CD14-positive monocyte (primary cell): ENCODE data around the gene ZDHHC8. TPM values are rescaled to one million over a fixed set of nuclear protein-coding genes. Genes with fewer than 3 reads are reported as not detected.

Source experiments
- DNase-seq, 3 donors: peaks; one replicate each; pipeline ENCODE4 v3.0.0-alpha.2; 2011 to 2022
- H2AFZ ChIP-seq: 2 replicates; pipeline ENCODE4 v1.6.0; 2012; ENCODE audit warnings: mild to moderate bottlenecking, low read depth, low read length, inconsistent platforms; ENCODE audit not compliant: insufficient read depth, poor library complexity, severe bottlenecking
- H3K27ac ChIP-seq, 2 donors: 1 replicate in 1 of 2; 2 replicates in 1 of 2; pipeline ENCODE4 v1.5.1; 2012 to 2013; ENCODE audit warnings: low read length in 2 of 2, control low read depth in 1 of 2, inconsistent platforms in 1 of 2, low read depth in 1 of 2, mild to moderate bottlenecking in 1 of 2
- H3K27me3 ChIP-seq, 2 donors: one replicate each; pipeline versions ENCODE4 v1.6.0 to v1.6.1; 2011 to 2013; ENCODE audit warnings: low read length in 2 of 2; ENCODE audit not compliant: control insufficient read depth in 2 of 2, insufficient read depth in 2 of 2
- H3K36me3 ChIP-seq, 2 donors: replicated peaks in 1 of 2; 1 replicate in 1 of 2; 2 replicates in 1 of 2; pipeline versions ENCODE4 v1.5.1 to v1.6.1; 2012 to 2013; ENCODE audit warnings: low read length in 2 of 2, control low read depth in 1 of 2, inconsistent platforms in 1 of 2, mild to moderate bottlenecking in 1 of 2; ENCODE audit not compliant: insufficient read depth in 2 of 2, control insufficient read depth in 1 of 2
- H3K4me1 ChIP-seq, 2 donors: 1 replicate in 1 of 2; 2 replicates in 1 of 2; pipeline versions ENCODE4 v1.5.1 to v1.6.1; 2012 to 2013; ENCODE audit warnings: low read length in 2 of 2, control low read depth in 1 of 2, inconsistent platforms in 1 of 2, mild to moderate bottlenecking in 1 of 2, moderate library complexity in 1 of 2; ENCODE audit not compliant: insufficient read depth in 2 of 2, control insufficient read depth in 1 of 2
- H3K4me2 ChIP-seq: replicated peaks from 2 replicates; pipeline ENCODE3; 2012; ENCODE audit warnings: low read length, moderate library complexity, mild to moderate bottlenecking; ENCODE audit not compliant: poor library complexity, severe bottlenecking; ENCODE audit errors: extremely low read depth
- H3K4me3 ChIP-seq, 3 experiments: fragments of 200-600 bp in 1 of 3; sonication (generic) in 1 of 3; replicated peaks in 1 of 3; 1 replicate in 2 of 3; 2 replicates in 1 of 3; pipeline ENCODE4 v1.5.1; 2011 to 2013; ENCODE audit warnings: low read length in 3 of 3, mild to moderate bottlenecking in 3 of 3, control low read depth in 2 of 3, low read depth in 2 of 3, inconsistent platforms in 1 of 3, moderate library complexity in 1 of 3
- H3K79me2 ChIP-seq: 2 replicates; pipeline ENCODE4 v1.6.0; 2012; ENCODE audit warnings: mild to moderate bottlenecking, control low read depth, inconsistent platforms, low read length, moderate library complexity; ENCODE audit not compliant: insufficient read depth
- H3K9ac ChIP-seq: 2 replicates; pipeline ENCODE4 v1.6.0; 2017; ENCODE audit warnings: low read length, mild to moderate bottlenecking; ENCODE audit not compliant: insufficient read depth, poor library complexity, severe bottlenecking
- H3K9me3 ChIP-seq, 2 donors: replicated peaks in 1 of 2; 1 replicate in 1 of 2; 2 replicates in 1 of 2; pipeline versions ENCODE4 v1.5.1 to v1.6.1; 2012 to 2013; ENCODE audit warnings: low read length in 2 of 2, control low read depth in 1 of 2; ENCODE audit not compliant: control insufficient read depth in 1 of 2, insufficient read depth in 1 of 2
- H4K20me1 ChIP-seq: 2 replicates; pipeline ENCODE4 v1.6.0; 2012; ENCODE audit warnings: mild to moderate bottlenecking, low read length, control low read depth, moderate library complexity; ENCODE audit not compliant: insufficient read depth
- H3K27ac Mint-ChIP-seq, 7 donors: one replicate each; pipeline ENCODE4 v1.8.0; 2020; ENCODE audit warnings: mild to moderate bottlenecking in 7 of 7, mixed read lengths in 7 of 7, moderate library complexity in 6 of 7, inconsistent platforms in 2 of 7
- H3K27me3 Mint-ChIP-seq, 3 donors: one replicate each; pipeline ENCODE4 v1.8.0; 2021 to 2022; ENCODE audit warnings: low read depth in 3 of 3, mild to moderate bottlenecking in 3 of 3, mixed read lengths in 3 of 3, moderate library complexity in 3 of 3, inconsistent platforms in 1 of 3
- H3K36me3 Mint-ChIP-seq, 2 donors: one replicate each; pipeline ENCODE4 v1.8.0; 2020; ENCODE audit warnings: mixed read lengths in 2 of 2, inconsistent platforms in 1 of 2, mild to moderate bottlenecking in 1 of 2
- H3K4me1 Mint-ChIP-seq: one replicate; pipeline ENCODE4 v1.8.0; 2020; ENCODE audit warnings: mild to moderate bottlenecking, mixed read lengths
- H3K4me3 Mint-ChIP-seq, 2 donors: one replicate each; pipeline ENCODE4 v1.8.0; 2020; ENCODE audit warnings: mild to moderate bottlenecking in 2 of 2, mixed read lengths in 2 of 2, moderate library complexity in 1 of 2
- H3K9me3 Mint-ChIP-seq, 7 donors: one replicate each; pipeline ENCODE4 v1.8.0; 2020 to 2022; ENCODE audit warnings: mixed read lengths in 7 of 7, mild to moderate bottlenecking in 6 of 7, moderate library complexity in 6 of 7, inconsistent platforms in 2 of 7
- CTCF ChIP-seq: fragments of 200-600 bp; IDR thresholded peaks from one replicate; pipeline ENCODE4 v1.8.0; 2022; ENCODE audit warnings: antibody characterized with exemption, mild to moderate bottlenecking
- WGBS: methylation state at CpG from one replicate; pipeline ENCODE4 v1.1.5; 2013; ENCODE audit warnings: missing lambda C conversion rate; ENCODE audit not compliant: insufficient coverage; 5-methylcytosine and 5-hydroxymethylcytosine counted together
- intact Hi-C, 2 donors: fragments of 100-400 bp; cut with micrococcal nuclease; formaldehyde crosslinking; loops; one replicate each; pipeline versions ENCODE4 v1.15.0 to v1.15.1; 2023
- polyA plus RNA-seq, 3 donors: library from polyadenylated mRNA; depleted of rRNA in 1 of 3; unstranded in 2 of 3; stranded (reverse) in 1 of 3; fragments of 300-500 nt in 2 of 3; fragments of >200 nt in 1 of 3; fragmentation: Illumina TruSeq in 2 of 3; gene quantifications; 1 replicate in 2 of 3; 2 replicates in 1 of 3; pipeline ENCODE4 v1.2.3, GENCODE V29; 2012 to 2021

The ZDHHC8 gene
- polyA plus RNA-seq, 3 donors, result 0.73 to 76.3 (median 1.1) TPM

DNA sequence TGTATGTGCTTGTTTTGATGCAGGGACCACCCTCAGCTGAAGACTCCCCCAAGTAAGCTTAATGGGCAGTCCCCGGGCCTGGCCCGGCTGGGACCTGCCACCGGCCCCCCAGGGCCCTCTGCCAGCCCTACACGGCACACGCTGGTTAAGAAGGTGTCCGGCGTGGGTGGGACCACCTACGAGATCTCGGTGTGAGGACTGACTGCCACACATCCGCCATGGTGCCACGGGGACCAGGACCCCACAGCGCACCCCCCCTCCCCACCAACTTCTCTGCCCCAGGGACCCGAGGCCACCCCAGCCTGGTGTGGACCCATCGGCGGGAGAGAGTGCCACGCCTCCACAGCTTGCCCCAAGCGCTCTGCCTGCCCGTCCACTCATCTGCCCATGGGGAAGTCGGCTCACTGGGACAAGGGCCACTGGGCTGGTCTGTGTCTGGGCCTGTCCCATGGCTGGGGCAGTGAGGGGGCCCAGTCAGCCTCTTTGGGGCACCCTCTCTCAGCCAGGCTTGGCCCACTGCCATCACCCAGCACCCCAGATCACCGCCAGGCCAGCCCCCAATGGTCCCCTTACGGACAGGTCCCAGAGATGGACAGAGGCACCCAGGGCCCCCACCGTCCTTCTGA, 13.7 kb downstream of the ZDHHC8 start:
- H3K27ac ChIP-seq, result no peak overlapping the region
- H3K36me3 Mint-ChIP-seq, result peaks cover 0 to 3% of the 10 kb centered on the region in 2 donors
- no peak for DNase-seq
- H3K4me1 Mint-ChIP-seq, result no peaks in the 10 kb centered on the region
- no peaks in the 10 kb centered on the region for H3K9me3 Mint-ChIP-seq
- H3K4me1 ChIP-seq, result no peaks in the 10 kb centered on the region
- H3K27me3 Mint-ChIP-seq, result no peaks in the 10 kb centered on the region
- H3K4me3 Mint-ChIP-seq, result no peak overlapping the region
- no peaks in the 10 kb centered on the region for H3K9me3 ChIP-seq
- H3K27ac Mint-ChIP-seq, result no peak overlapping the region
- H4K20me1 ChIP-seq, result no peaks in the 10 kb centered on the region
- H3K9ac ChIP-seq, result no peak overlapping the region
- intact Hi-C loops, result no loop called here
- no peaks in the 10 kb centered on the region for H3K27me3 ChIP-seq
- no peak overlapping the region for H3K4me3 ChIP-seq
- H3K79me2 ChIP-seq, result no peaks in the 10 kb centered on the region
- no peak overlapping the region for H2AFZ ChIP-seq
- WGBS, result 92% methylated on average over 18 of the region's 22 CpGs
- no peak for TF ChIP-seq CTCF
- H3K4me2 ChIP-seq, result no peak overlapping the region
- H3K36me3 ChIP-seq, result peaks cover 9 to 13% of the 10 kb centered on the region in 2 donors

- WGBS, result 98% methylated on average over 17 of the region's 21 CpGs
- H3K27ac Mint-ChIP-seq, result no peak overlapping the region
- no peak overlapping the region for H3K27ac ChIP-seq
- H3K4me1 ChIP-seq, result no peaks in the 10 kb centered on the region
- H3K9me3 ChIP-seq, result no peaks in the 10 kb centered on the region
- no peak overlapping the region for H3K4me3 Mint-ChIP-seq
- H3K79me2 ChIP-seq, result no peaks in the 10 kb centered on the region
- no peak overlapping the region for H2AFZ ChIP-seq
- DNase-seq, result no peak
- H3K36me3 ChIP-seq, result peaks cover 9 to 12% of the 10 kb centered on the region in 2 donors
- no peaks in the 10 kb centered on the region for H3K9me3 Mint-ChIP-seq
- no peak overlapping the region for H3K4me3 ChIP-seq
- TF ChIP-seq CTCF, result no peak
- H3K4me2 ChIP-seq, result no peak overlapping the region
- H3K36me3 Mint-ChIP-seq, result peaks cover 0 to 3% of the 10 kb centered on the region in 2 donors
- H4K20me1 ChIP-seq, result no peaks in the 10 kb centered on the region
- no peaks in the 10 kb centered on the region for H3K4me1 Mint-ChIP-seq
- H3K27me3 ChIP-seq, result no peaks in the 10 kb centered on the region
- intact Hi-C loops, result no loop called here
- H3K9ac ChIP-seq, result no peak overlapping the region
- no peaks in the 10 kb centered on the region for H3K27me3 Mint-ChIP-seq
These were observed 14.2 kb downstream of the ZDHHC8 start for GRCh38 chr22:20145832-20146223.
